Suprapubic skin (tissue), 4 donors: ENCODE measurements around the gene SSNA1. TPM values are rescaled to one million over a fixed set of nuclear protein-coding genes. Genes with fewer than 3 reads are reported as not detected.
A peak's percentile ranks its signal among the peaks of the same experiment; 100 is the strongest.

Experiments used
- DNase-seq, 2 donors: peaks; one replicate each; pipeline ENCODE4 v3.0.0-alpha.2; 2019; ENCODE audit warnings: low spot score in 2 of 2
- H3K27ac ChIP-seq: fragments of 200-600 bp; sonication (generic); one replicate; pipeline ENCODE4 v1.5.1; 2019
- H3K27me3 ChIP-seq: fragments of 200-600 bp; sonication (generic); one replicate; pipeline ENCODE4 v1.5.1; 2019
- H3K36me3 ChIP-seq: fragments of 200-600 bp; sonication (generic); one replicate; pipeline ENCODE4 v1.5.1; 2019
- H3K4me1 ChIP-seq: fragments of 200-600 bp; sonication (generic); one replicate; pipeline ENCODE4 v1.5.1; 2019
- H3K4me3 ChIP-seq: fragments of 200-600 bp; sonication (generic); one replicate; pipeline ENCODE4 v1.5.1; 2019; ENCODE audit warnings: mild to moderate bottlenecking
- H3K9me3 ChIP-seq: fragments of 200-600 bp; sonication (generic); one replicate; pipeline ENCODE4 v1.5.1; 2019
- EP300 ChIP-seq: sonication (generic); formaldehyde crosslinking; IDR thresholded peaks from one replicate; pipeline ENCODE4 v1.6.1; 2017; ENCODE audit warnings: antibody characterized with exemption
- POLR2A ChIP-seq, 2 donors: fragments of 450-650 bp; IDR thresholded peaks; one replicate each; pipeline ENCODE4 v1.6.1; 2017; ENCODE audit warnings: antibody characterized with exemption in 2 of 2, mild to moderate bottlenecking in 2 of 2, moderate library complexity in 2 of 2
- POLR2AphosphoS5 ChIP-seq, 3 donors: sonication (generic); formaldehyde crosslinking; IDR thresholded peaks; one replicate each; pipeline ENCODE4 v1.6.1; 2017; ENCODE audit warnings: antibody characterized with exemption in 3 of 3
- WGBS: methylation state at CpG from one replicate; pipeline ENCODE4 v1.1.5; 2018; 5-methylcytosine and 5-hydroxymethylcytosine counted together
- total RNA-seq, 4 donors: library from RNA; depleted of rRNA; stranded (reverse); fragments of >200 nt; gene quantifications; one replicate each; pipeline ENCODE4 v1.1.0, GENCODE V29; 2016
- TF ChIP-seq, protein P1 (sequence below), 2 donors: fragments of 200-600 bp in 1 of 2; fragments of 450-650 bp in 1 of 2; sonication (generic) in 1 of 2; IDR thresholded peaks; one replicate each; pipeline ENCODE4 v1.5.1; 2016 to 2019; ENCODE audit warnings: antibody characterized with exemption in 2 of 2, mild to moderate bottlenecking in 1 of 2, moderate library complexity in 1 of 2

Gene SSNA1
- total RNA-seq, 4 donors from 2014 or later = 45.9 to 72.0 (median 71.1) TPM

DNA sequence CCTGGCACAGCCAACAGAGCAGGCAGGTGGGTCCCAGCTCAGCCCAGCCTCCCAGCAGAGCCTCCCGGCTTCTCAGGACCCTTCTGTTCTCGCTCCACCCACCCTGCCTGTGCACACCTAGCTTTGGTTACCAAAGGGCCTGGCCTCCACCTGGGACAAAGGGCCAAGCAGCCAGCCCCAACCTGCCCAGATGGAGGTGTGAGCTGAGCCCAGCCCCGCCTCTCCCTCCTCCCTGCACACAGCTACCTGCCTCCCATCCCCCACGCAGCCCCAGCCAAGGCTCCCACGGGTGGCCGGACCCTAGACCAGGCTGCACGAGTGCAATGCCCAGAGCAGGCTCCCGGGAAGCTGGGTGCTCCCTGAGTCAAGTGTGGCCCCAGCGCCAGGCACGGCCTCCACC lies 6.4 kb downstream of the SSNA1 start:
- no peak for TF ChIP-seq EP300
- Histone ChIP-seq H3K27ac (no peak overlapping the region), H3K4me3 (peak overlapping the region; percentile 15), H3K36me3 (peaks cover 24% of the 10 kb centered on the region), H3K9me3 (no peaks in the 10 kb centered on the region), H3K27me3 (no peaks in the 10 kb centered on the region), H3K4me1 (peaks cover 60% of the 10 kb centered on the region)
- DNase-seq = no peak
- WGBS = 62% methylated on average over 9 of the region's 10 CpGs

DNA sequence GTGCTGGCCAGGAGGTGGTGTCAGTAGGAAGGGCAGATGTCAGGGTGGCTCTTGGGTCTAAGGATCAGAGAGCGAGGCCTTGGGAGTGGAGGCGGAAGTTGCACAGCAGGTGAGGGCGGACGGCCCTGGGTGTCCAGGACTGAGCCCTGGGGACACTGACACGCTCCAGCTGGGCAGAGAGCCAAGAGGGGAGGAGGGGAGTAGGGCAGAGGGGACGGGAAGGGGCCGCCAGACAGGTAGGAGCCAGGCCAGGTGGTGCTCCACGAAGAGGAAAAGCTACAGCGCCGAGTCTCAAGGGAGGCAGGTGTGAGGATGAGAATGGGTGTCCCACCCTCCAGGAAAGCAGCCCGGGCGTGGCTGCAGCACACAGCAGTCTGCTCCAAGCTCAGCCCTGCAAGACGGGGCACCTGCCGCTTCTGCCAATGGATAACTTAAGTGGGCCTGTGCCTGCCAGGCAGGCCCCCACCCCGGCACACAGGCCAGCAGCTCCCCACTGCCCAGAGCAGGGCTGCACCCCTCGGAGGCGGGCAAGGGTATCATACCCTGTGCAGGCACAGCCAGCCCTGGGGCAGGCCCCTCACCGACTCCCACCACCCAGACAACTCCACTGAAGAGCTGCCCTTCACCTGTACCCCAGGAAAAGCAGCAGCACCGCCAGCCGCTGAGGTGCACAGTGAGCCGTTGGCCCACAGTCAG lies 7.2 kb downstream of the SSNA1 start:
- Histone ChIP-seq H3K4me1 (peaks cover 52% of the 10 kb centered on the region), H3K27me3 (no peaks in the 10 kb centered on the region), H3K9me3 (no peaks in the 10 kb centered on the region), H3K36me3 (peaks cover 16% of the 10 kb centered on the region), H3K4me3 (peak overlapping the region; percentile 15), H3K27ac (no peak overlapping the region)
- no peak for DNase-seq
- TF ChIP-seq POLR2AphosphoS5 (IDR thresholded peaks at IDR 0.05) (no peak), EP300 (no peak), POLR2A (IDR thresholded peaks at IDR 0.05) (no peak)
- TF ChIP-seq, protein P1, sequence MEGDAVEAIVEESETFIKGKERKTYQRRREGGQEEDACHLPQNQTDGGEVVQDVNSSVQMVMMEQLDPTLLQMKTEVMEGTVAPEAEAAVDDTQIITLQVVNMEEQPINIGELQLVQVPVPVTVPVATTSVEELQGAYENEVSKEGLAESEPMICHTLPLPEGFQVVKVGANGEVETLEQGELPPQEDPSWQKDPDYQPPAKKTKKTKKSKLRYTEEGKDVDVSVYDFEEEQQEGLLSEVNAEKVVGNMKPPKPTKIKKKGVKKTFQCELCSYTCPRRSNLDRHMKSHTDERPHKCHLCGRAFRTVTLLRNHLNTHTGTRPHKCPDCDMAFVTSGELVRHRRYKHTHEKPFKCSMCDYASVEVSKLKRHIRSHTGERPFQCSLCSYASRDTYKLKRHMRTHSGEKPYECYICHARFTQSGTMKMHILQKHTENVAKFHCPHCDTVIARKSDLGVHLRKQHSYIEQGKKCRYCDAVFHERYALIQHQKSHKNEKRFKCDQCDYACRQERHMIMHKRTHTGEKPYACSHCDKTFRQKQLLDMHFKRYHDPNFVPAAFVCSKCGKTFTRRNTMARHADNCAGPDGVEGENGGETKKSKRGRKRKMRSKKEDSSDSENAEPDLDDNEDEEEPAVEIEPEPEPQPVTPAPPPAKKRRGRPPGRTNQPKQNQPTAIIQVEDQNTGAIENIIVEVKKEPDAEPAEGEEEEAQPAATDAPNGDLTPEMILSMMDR (IDR thresholded peaks at IDR 0.05) = no peak
- WGBS = 55% methylated on average over 11 of the region's 21 CpGs

DNA sequence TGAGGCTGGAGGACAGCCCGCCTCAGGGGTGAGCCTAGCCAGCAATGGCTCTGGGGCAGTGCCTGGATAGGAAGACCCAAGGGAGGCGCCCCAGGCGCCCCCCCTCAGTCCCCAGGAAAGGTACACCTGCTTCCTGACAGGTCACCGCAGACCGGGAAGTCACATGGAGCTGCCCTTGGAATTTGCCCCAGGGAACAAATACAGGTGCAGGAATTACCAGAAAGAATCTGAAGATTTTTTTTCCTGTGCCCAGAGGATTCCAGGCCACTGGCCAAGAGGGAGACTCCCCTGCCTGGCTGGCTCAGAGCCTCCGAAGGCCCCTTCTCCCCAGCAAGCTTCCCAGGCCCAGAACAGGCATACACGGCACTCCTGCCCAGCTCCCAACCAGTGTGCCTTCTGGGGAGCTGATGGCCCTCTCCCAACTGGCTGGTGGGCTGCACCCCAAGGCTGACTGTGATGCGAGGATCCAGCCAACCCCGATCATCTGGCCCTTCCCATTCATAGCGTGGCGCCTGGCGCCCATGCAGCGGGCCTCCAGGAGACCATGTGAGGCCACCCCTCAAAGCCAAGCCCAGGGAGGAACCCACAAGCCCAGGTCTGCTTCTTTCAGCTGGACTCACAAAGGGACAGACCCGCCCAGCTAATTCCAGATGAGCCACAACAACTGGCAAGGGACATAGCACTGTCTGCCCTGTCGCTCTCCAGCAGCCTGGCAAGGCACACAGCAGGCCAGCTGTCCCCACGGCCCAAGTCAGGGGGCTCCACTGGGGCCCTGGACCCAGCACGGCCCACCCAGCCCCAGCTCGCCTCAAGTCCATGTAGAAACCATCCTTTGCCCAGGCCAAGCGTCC lies 9.8 kb downstream of the SSNA1 start:
- peak overlapping the region; percentile 59 for H3K4me3 ChIP-seq
- H3K4me1 ChIP-seq = peaks cover 70% of the 10 kb centered on the region
- H3K36me3 ChIP-seq = no peaks in the 10 kb centered on the region
- 53% methylated on average over 4 of the region's 19 CpGs for WGBS
- TF ChIP-seq EP300 (no peak), POLR2A (IDR thresholded peaks at IDR 0.05) (no peak), POLR2AphosphoS5 (IDR thresholded peaks at IDR 0.05) (no peak)
- TF ChIP-seq, protein P1 (IDR thresholded peaks at IDR 0.05) = no peak
- H3K27ac ChIP-seq = no peak overlapping the region
- no peak for DNase-seq
- H3K27me3 ChIP-seq = no peaks in the 10 kb centered on the region
- H3K9me3 ChIP-seq = no peaks in the 10 kb centered on the region

DNA sequence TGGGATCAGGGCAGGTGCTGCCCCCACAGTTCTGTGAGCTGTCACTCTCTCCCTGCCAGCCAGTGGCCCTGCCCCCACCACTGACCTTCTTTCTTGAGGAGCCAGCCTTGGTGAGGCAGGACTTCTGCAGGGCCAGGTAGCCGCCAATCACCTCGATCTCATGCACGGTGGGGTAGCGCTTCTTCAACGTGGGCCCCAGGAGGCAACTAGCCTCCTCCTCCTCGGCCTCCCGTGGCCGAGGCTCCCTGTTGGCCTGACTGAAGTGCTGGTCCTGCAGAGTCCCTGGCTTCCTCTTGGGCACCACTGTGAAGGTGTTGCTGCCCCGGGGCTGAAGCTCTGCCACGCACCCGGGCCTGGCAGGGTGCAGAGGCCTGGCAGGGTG lies 10.4 kb downstream of the SSNA1 start:
- no peaks in the 10 kb centered on the region for H3K27me3 ChIP-seq
- no peak for DNase-seq
- no peaks in the 10 kb centered on the region for H3K36me3 ChIP-seq
- H3K27ac ChIP-seq = no peak overlapping the region
- H3K9me3 ChIP-seq = no peaks in the 10 kb centered on the region
- H3K4me1 ChIP-seq = peaks cover 76% of the 10 kb centered on the region
- TF ChIP-seq POLR2A (IDR thresholded peaks at IDR 0.05) = no peak
- TF ChIP-seq EP300 = no peak
- TF ChIP-seq, protein P1 (IDR thresholded peaks at IDR 0.05) = no peak
- no peak for TF ChIP-seq POLR2AphosphoS5 (IDR thresholded peaks at IDR 0.05)
- WGBS = 70% methylated on average over 2 of the region's 11 CpGs
- H3K4me3 ChIP-seq = peak overlapping the region; percentile 59

DNA sequence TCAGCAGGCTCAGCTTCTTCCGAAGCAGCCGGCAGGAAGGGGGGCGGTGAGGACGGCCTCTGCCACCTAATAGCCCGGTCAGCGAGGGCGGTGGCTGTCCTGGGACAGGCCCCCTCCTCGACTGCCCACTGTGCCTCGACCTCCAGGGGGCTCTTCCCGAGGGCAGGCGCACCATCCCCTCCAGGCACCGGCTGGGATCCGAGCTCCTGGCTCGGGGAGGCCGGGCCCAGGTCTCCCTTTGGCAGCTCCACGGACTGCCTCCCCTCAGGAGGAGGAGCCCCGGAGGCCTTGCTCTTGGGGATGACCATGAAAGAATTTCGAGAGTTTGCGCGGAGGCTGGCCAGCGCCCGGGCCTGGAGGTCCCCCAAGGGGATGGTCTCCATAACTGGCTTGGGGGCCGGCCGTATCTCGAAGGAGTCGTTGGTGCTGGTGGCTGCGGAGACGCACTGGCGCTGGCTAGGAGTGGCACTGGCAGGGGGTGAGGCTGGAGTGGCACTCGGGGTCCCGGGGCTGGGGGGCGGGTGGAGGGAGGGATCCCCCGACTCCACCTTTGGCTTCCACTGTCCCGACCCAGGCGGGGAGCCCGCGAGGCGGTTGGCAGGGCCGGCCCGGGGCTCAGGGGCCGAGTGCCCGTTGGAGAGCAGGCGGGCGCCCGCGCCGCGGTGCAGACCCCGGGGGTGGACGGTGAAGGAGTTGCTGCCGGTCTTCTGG lies 11.1 kb downstream of the SSNA1 start:
- Histone ChIP-seq H3K36me3 (no peaks in the 10 kb centered on the region), H3K9me3 (no peaks in the 10 kb centered on the region), H3K27ac (no peak overlapping the region), H3K27me3 (no peaks in the 10 kb centered on the region), H3K4me3 (peak overlapping the region; percentile 59), H3K4me1 (peaks cover 77% of the 10 kb centered on the region)
- DNase-seq = no peak
- WGBS = no CpG with 5 or more reads among the region's 51 CpGs
- no peak for TF ChIP-seq POLR2AphosphoS5 (IDR thresholded peaks at IDR 0.05)
- TF ChIP-seq EP300 = no peak
- no peak for TF ChIP-seq POLR2A (IDR thresholded peaks at IDR 0.05)
- TF ChIP-seq, protein P1 (IDR thresholded peaks at IDR 0.05) = no peak
